SU-DHL-6 (cell line): ENCODE results near the gene EPB41L3.

Experiments used
- EZH2phosphoT487 ChIP-seq: fragments of 200-600 bp; sonication (generic), shearing (Covaris generic); conservative IDR thresholded peaks from 2 replicates; pipeline ENCODE4 v1.6.1; 2018; ENCODE audit warnings: mild to moderate bottlenecking, antibody characterized with exemption, low read length, moderate library complexity, mixed read lengths
- TF ChIP-seq, protein P1 (sequence below): fragments of 200-600 bp; sonication (generic); IDR thresholded peaks from one replicate; pipeline ENCODE4 v1.5.1; 2017; ENCODE audit warnings: antibody characterized with exemption, mild to moderate bottlenecking, low read length, moderate library complexity; ENCODE audit not compliant: insufficient read depth, poor library complexity, severe bottlenecking

DNA sequence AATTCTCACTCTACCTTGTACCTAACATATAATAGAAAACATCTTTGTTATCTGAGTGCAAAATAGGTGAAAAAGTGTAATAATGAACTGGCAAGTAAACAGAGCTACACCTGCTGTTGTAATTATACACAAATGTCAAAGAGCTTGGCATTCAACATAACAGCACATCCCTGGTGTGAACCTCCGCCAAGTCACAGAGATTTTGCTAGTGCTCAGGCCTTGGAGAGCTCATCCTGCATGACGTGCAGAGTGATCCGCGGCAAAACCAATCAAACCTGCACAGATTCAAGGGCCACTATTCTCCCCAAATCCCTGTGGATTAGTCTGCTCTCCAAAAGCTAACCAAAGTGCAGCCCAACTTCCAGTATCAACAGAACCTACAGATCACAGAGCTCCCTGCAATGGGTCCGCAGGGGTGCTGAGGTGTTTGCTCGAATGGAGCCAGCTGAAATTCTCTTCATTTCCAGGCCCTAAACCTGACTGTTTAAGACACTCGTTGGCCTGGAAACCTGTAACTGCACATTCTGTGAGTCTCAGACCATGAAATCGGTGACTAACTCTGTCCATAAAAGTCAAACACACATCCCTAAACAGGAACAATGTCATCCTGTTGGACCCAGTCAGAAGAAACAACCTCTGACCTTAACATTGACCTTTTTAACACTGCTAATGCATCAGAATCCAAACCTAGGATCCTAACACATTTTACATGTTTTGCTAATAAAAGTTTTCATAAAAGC lies 111.8 kb downstream of the EPB41L3 start:
- TF ChIP-seq, protein P1, sequence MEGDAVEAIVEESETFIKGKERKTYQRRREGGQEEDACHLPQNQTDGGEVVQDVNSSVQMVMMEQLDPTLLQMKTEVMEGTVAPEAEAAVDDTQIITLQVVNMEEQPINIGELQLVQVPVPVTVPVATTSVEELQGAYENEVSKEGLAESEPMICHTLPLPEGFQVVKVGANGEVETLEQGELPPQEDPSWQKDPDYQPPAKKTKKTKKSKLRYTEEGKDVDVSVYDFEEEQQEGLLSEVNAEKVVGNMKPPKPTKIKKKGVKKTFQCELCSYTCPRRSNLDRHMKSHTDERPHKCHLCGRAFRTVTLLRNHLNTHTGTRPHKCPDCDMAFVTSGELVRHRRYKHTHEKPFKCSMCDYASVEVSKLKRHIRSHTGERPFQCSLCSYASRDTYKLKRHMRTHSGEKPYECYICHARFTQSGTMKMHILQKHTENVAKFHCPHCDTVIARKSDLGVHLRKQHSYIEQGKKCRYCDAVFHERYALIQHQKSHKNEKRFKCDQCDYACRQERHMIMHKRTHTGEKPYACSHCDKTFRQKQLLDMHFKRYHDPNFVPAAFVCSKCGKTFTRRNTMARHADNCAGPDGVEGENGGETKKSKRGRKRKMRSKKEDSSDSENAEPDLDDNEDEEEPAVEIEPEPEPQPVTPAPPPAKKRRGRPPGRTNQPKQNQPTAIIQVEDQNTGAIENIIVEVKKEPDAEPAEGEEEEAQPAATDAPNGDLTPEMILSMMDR, result no peak
- TF ChIP-seq EZH2phosphoT487, result no peak
